Prostate gland (tissue), 2 donors: ENCODE results near the gene KIF21B.

Experiments
- CTCF ChIP-seq, 4 experiments: fragments of 200-600 bp in 2 of 4; fragments of 450-650 bp in 2 of 4; sonication (generic) in 2 of 4; IDR thresholded peaks; 1 replicate in 3 of 4; 2 replicates in 1 of 4; pipeline ENCODE4 v1.5.1; 2016 to 2019; ENCODE audit warnings: antibody characterized with exemption in 4 of 4, mild to moderate bottlenecking in 2 of 4, moderate library complexity in 2 of 4
- POLR2A ChIP-seq: fragments of 450-650 bp; IDR thresholded peaks from one replicate; pipeline ENCODE4 v1.6.1; 2016; ENCODE audit warnings: antibody characterized with exemption, mild to moderate bottlenecking
- POLR2AphosphoS5 ChIP-seq: sonication (generic); formaldehyde crosslinking; IDR thresholded peaks from one replicate; pipeline ENCODE4 v1.6.1; 2017; ENCODE audit warnings: antibody characterized with exemption

- no peak for TF ChIP-seq CTCF (IDR thresholded peaks at IDR 0.05)
- no peak for TF ChIP-seq POLR2A
- TF ChIP-seq POLR2AphosphoS5, result no peak
Measured at GRCh38 chr1:201062511-201063091, 39.1 kb upstream of the KIF21B start.
